Stimulated activated CD4-positive, alpha-beta T cell treated with anti-CD3 and anti-CD28 coated beads, Interleukin-4, amount 100 ng/mL, for 1 hour (primary cell): ENCODE data around the gene WLS.

Experiments used
- DNase-seq: peaks from one replicate; pipeline ENCODE4 v3.0.0-alpha.2; 2020

WLS gene

GRCh38 chr1:68129536-68130250 is 102.6 kb downstream of the WLS start:
- no peak for DNase-seq

- no peak for DNase-seq
Measured at GRCh38 chr1:68128820-68129219, 103.5 kb downstream of the WLS start.

GRCh38 chr1:68128157-68128556 is 104.2 kb downstream of the WLS start:
- DNase-seq, result no peak

GRCh38 chr1:68121536-68121935 is 110.8 kb downstream of the WLS start:
- DNase-seq, result no peak

- no peak for DNase-seq
Measured at GRCh38 chr1:68120136-68120791, 112.1 kb downstream of the WLS start.

- no peak for DNase-seq
Measured at GRCh38 chr1:68119445-68119844, 112.9 kb downstream of the WLS start.

GRCh38 chr1:68117416-68117815 is 114.9 kb downstream of the WLS start:
- DNase-seq, result no peak

- peak; percentile 27 for DNase-seq
Measured at GRCh38 chr1:68116643-68117235, 115.6 kb downstream of the WLS start.

- DNase-seq, result no peak
Measured at GRCh38 chr1:68115308-68115707, 117.0 kb downstream of the WLS start.

- no peak for DNase-seq
Measured at GRCh38 chr1:68113966-68114365, 118.4 kb downstream of the WLS start.

GRCh38 chr1:68112835-68113243 is 119.5 kb downstream of the WLS start:
- no peak for DNase-seq

GRCh38 chr1:68111519-68112436 is 120.5 kb downstream of the WLS start:
- no peak for DNase-seq

GRCh38 chr1:68107771-68108170 is 124.6 kb downstream of the WLS start:
- DNase-seq, result no peak

- no peak for DNase-seq
Measured at GRCh38 chr1:68103884-68104554, 128.3 kb downstream of the WLS start.

- DNase-seq, result no peak
Measured at GRCh38 chr1:68103011-68103545, 129.2 kb downstream of the WLS start.

- no peak for DNase-seq
Measured at GRCh38 chr1:68101829-68102228, 130.5 kb downstream of the WLS start.

- DNase-seq, result no peak
Measured at GRCh38 chr1:68100571-68100970, 131.8 kb downstream of the WLS start.

- DNase-seq, result no peak
Measured at GRCh38 chr1:68093737-68094136, 138.6 kb downstream of the WLS start.

GRCh38 chr1:68087184-68087583 is 145.1 kb downstream of the WLS start:
- no peak for DNase-seq

GRCh38 chr1:68085752-68086151 is 146.6 kb downstream of the WLS start:
- DNase-seq, result no peak

- no peak for DNase-seq
Measured at GRCh38 chr1:68083686-68084085, 148.6 kb downstream of the WLS start.

- DNase-seq, result no peak
Measured at GRCh38 chr1:68081775-68082283, 150.5 kb downstream of the WLS start.
